GM12878 (cell line): Measurements from ENCODE around the gene CBFA2T3. TPM values are rescaled to one million over a fixed set of nuclear protein-coding genes. Genes with fewer than 3 reads are reported as not detected.
"Not testable (repeated sequence)": the region's sequence is repeated elsewhere in the genome, so short reads cannot be mapped to it uniquely, and the experiment has no call there.

Experiments
- ATAC-seq: fragments of 200-7000 bp; cut with Tn5 transposase; 3 replicates; pipeline ENCODE4 v1.9.1; 2020; ENCODE audit warnings: mild to moderate bottlenecking, moderate library complexity
- BruUV-seq: library from RNA; stranded (reverse); fragments of 400-500 nt; replicated peaks from 2 replicates; lab custom pipeline; 2021; lab: Mats Ljungman, UMichigan
- CTCF ChIA-PET: fragments of 300-600 bp; sonication (Branson Sonifier 250); formaldehyde crosslinking; extraction: SDS; loops from one replicate; lab custom pipeline; 2021; ENCODE audit warnings: inconsistent platforms; lab: Yijun Ruan, JAX
- POLR2A ChIA-PET: fragments of 350-600 bp; formaldehyde crosslinking; extraction: SDS; loops from one replicate; lab custom pipeline; 2021; ENCODE audit warnings: inconsistent platforms; lab: Charles Lee
- RAD21 ChIA-PET: fragments of 300-600 bp; sonication (Branson Sonifier 250); formaldehyde crosslinking; loops from one replicate; lab custom pipeline; 2023; ENCODE audit warnings: antibody characterized with exemption; ENCODE audit not compliant: unreplicated experiment; lab: Charles Lee
- SMC1A ChIA-PET: fragments of 300-600 bp; sonication (Branson Sonifier 250); formaldehyde crosslinking; loops from one replicate; lab custom pipeline; 2023; ENCODE audit not compliant: unreplicated experiment, uncharacterized antibody; lab: Charles Lee
- DNase-seq: peaks from one replicate; pipeline ENCODE4 v3.0.0-alpha.2; 2011; ENCODE audit warnings: low read depth, low spot score
- FAIRE-seq: peaks from 3 replicates; lab custom pipeline; 2011; peaks lifted over from hg19 to GRCh38; lab: Jason Lieb, UNC
- H2AFZ ChIP-seq: 2 replicates; pipeline ENCODE4 v1.6.0; 2011; ENCODE audit warnings: low read depth, low read length, control low read depth; ENCODE audit not compliant: control insufficient read depth
- H3K27ac ChIP-seq: 2 replicates; pipeline ENCODE4 v1.5.1; 2011; ENCODE audit warnings: control low read depth; ENCODE audit not compliant: control insufficient read depth, insufficient read depth
- H3K27me3 ChIP-seq, 2 experiments: replicated peaks in 1 of 2; 2 replicates each; pipeline versions ENCODE4 v1.6.0 to v1.6.1; 2011; ENCODE audit warnings: low read length in 1 of 2; ENCODE audit not compliant: control insufficient read depth in 2 of 2, insufficient read depth in 2 of 2
- H3K36me3 ChIP-seq, 2 experiments: 2 replicates each; pipeline ENCODE4 v1.5.1; 2011; ENCODE audit warnings: low read length in 1 of 2; ENCODE audit not compliant: control insufficient read depth in 2 of 2, insufficient read depth in 2 of 2
- H3K4me1 ChIP-seq: 2 replicates; pipeline ENCODE4 v1.6.1; 2011; ENCODE audit warnings: mild to moderate bottlenecking, low read length, moderate library complexity, mixed read lengths; ENCODE audit not compliant: control insufficient read depth, insufficient read depth
- H3K4me2 ChIP-seq: 2 replicates; pipeline ENCODE4 v1.6.0; 2011; ENCODE audit warnings: control low read depth; ENCODE audit not compliant: control insufficient read depth, insufficient read depth
- H3K4me3 ChIP-seq: fragments of 200-600 bp; sonication (generic); 2 replicates; pipeline ENCODE4 v1.5.1; 2016
- H3K79me2 ChIP-seq: 2 replicates; pipeline ENCODE4 v1.6.0; 2011; ENCODE audit warnings: low read length; ENCODE audit not compliant: control insufficient read depth, insufficient read depth
- H3K9ac ChIP-seq: 2 replicates; pipeline ENCODE4 v1.8.0; 2011; ENCODE audit warnings: low read length, control low read depth, mixed read lengths; ENCODE audit not compliant: control insufficient read depth, insufficient read depth
- H3K9me3 ChIP-seq: replicated peaks from 3 replicates; pipeline ENCODE4 v1.5.1; 2011; ENCODE audit warnings: mild to moderate bottlenecking, low read length; ENCODE audit not compliant: control insufficient read depth, insufficient read depth
- H4K20me1 ChIP-seq: 2 replicates; pipeline ENCODE4 v1.6.0; 2011; ENCODE audit not compliant: control insufficient read depth, insufficient read depth
- ATF2 ChIP-seq: IDR thresholded peaks from 2 replicates; pipeline ENCODE4 v1.6.1; 2012; ENCODE audit warnings: low read length, inconsistent platforms
- BHLHE40 ChIP-seq, 2 experiments: fragments of 450-650 bp in 1 of 2; IDR thresholded peaks; 2 replicates each; pipeline ENCODE4 v1.6.1; 2011 to 2017; ENCODE audit warnings: low read depth in 2 of 2, borderline replicate concordance in 1 of 2, improper control_type of control experiment in 1 of 2, low read length in 1 of 2, mild to moderate bottlenecking in 1 of 2
- BRCA1 ChIP-seq: IDR thresholded peaks from 2 replicates; pipeline ENCODE4 v1.6.1; 2011; ENCODE audit warnings: low read depth, low read length, improper control_type of control experiment
- CHD4 ChIP-seq: fragments of 200-600 bp; sonication (generic); IDR thresholded peaks from 2 replicates; pipeline ENCODE4 v1.6.1; 2016; ENCODE audit warnings: mild to moderate bottlenecking
- HDGF ChIP-seq: fragments of 450-650 bp; IDR thresholded peaks from 2 replicates; pipeline ENCODE4 v1.6.1; 2016; ENCODE audit warnings: antibody characterized with exemption
- MTA2 ChIP-seq: fragments of 450-650 bp; IDR thresholded peaks from 2 replicates; pipeline ENCODE4 v1.6.1; 2016; ENCODE audit warnings: low read depth, mild to moderate bottlenecking, moderate library complexity
- MXI1 ChIP-seq: fragments of 150-350 bp; IDR thresholded peaks from 2 replicates; pipeline ENCODE4 v1.6.1; 2011; ENCODE audit warnings: low read depth, mild to moderate bottlenecking, inconsistent platforms, low read length, improper control_type of control experiment
- NBN ChIP-seq: fragments of 450-650 bp; IDR thresholded peaks from 2 replicates; pipeline ENCODE4 v1.6.1; 2016
- RBBP5 ChIP-seq: fragments of 200-600 bp; sonication (generic); conservative IDR thresholded peaks from 2 replicates; pipeline ENCODE4 v1.6.1; 2016
- RFX5 ChIP-seq: IDR thresholded peaks from 2 replicates; pipeline ENCODE4 v1.6.1; 2011; ENCODE audit warnings: low read depth, low read length, improper control_type of control experiment
- SUZ12 ChIP-seq: fragments of 200-600 bp; sonication (generic); IDR thresholded peaks from one replicate; pipeline ENCODE4 v1.6.1; 2018; ENCODE audit warnings: antibody characterized with exemption, mild to moderate bottlenecking; ENCODE audit not compliant: unreplicated experiment
- TAF1 ChIP-seq: IDR thresholded peaks from 2 replicates; pipeline ENCODE4 v1.6.1; 2011; ENCODE audit warnings: mild to moderate bottlenecking, low read depth, low read length, borderline replicate concordance
- TBL1XR1 ChIP-seq: IDR thresholded peaks from 2 replicates; pipeline ENCODE4 v1.6.1; 2012; ENCODE audit warnings: low read depth, low read length, improper control_type of control experiment
- ZSCAN29 ChIP-seq: fragments of 450-650 bp; IDR thresholded peaks from 2 replicates; pipeline ENCODE4 v1.6.1; 2017; ENCODE audit warnings: mild to moderate bottlenecking, moderate library complexity
- WGBS: methylation state at CpG from one replicate; pipeline ENCODE4 v1.1.6; 2016; ENCODE audit warnings: low lambda C conversion rate; ENCODE audit not compliant: insufficient replicate concordance, insufficient coverage; ENCODE audit errors: missing lambda C conversion rate; 5-methylcytosine and 5-hydroxymethylcytosine counted together
- in situ Hi-C: fragments of 300-500 bp; cut with MboI; formaldehyde crosslinking; loops from 9 replicates; pipeline ENCODE4 v1.14.3; 2018; ENCODE audit warnings: mixed read lengths
- intact Hi-C: fragments of 100-400 bp; cut with micrococcal nuclease; formaldehyde crosslinking; loops from one replicate; pipeline ENCODE4 v1.14.2; 2022; ENCODE audit not compliant: unreplicated experiment
- polyA plus RNA-seq, 11 experiments: library from polyadenylated mRNA; depleted of rRNA in 4 of 11; unstranded in 6 of 11; stranded (reverse) in 5 of 11; fragments of >200 nt; fragmentation: Nextera tagmentation in 4 of 11; fragmentation: Illumina TruSeq in 1 of 11; extraction: Ambion mirVana in 4 of 11; extraction: Trizol in 1 of 11; gene quantifications; 1 replicate in 1 of 11; 2 replicates in 10 of 11; pipeline versions ENCODE4 v1.2.1 to v1.2.3, GENCODE V29; 2011 to 2016; ENCODE audit warnings: inconsistent platforms in 2 of 11, missing spikeins in 2 of 11, low read depth in 1 of 11
- total RNA-seq, 4 experiments: library from RNA; depleted of rRNA in 3 of 4; stranded (reverse); fragments of >200 nt in 3 of 4; fragmentation: Illumina TruSeq in 1 of 4; extraction: Trizol in 1 of 4; gene quantifications; 2 replicates each; pipeline versions ENCODE4 v1.2.1 to v1.2.3, GENCODE V29; 2013 to 2021

CBFA2T3 gene
- total and polyA plus RNA-seq, 10 of the 15 experiments (the other 5 are each of a cell fraction or from before 2014, with no cell fraction given) = 0.69 to 42.6 (median 4.5) TPM

GRCh38 chr16:88894681-88895300 is 82.2 kb downstream of the CBFA2T3 start:
- ATAC-seq (no peak), FAIRE-seq (no peak), DNase-seq (no peak)
- ChIA-PET POLR2A (no interaction called here), SMC1A (no interaction called here), RAD21 (no interaction called here), CTCF (no interaction called here)
- H4K20me1 ChIP-seq = no peaks in the 10 kb centered on the region
- no peak overlapping the region for H2AFZ ChIP-seq
- no peak overlapping the region for H3K9ac ChIP-seq
- in situ Hi-C loops = no loop called here
- intact Hi-C loops = no loop called here
- TF ChIP-seq SUZ12 (no peak), MTA2 (no peak), ATF2 (no peak), BHLHE40 (IDR thresholded peaks at IDR 0.05; ENCODE audit: borderline replicate concordance in 1 of 2, low read depth in 2 of 2, low read length in 1 of 2) (no peak), BRCA1 (no peak), RBBP5 (no peak), TAF1 (no peak), MXI1 (no peak), ZSCAN29 (no peak), TBL1XR1 (no peak), HDGF (no peak), NBN (no peak), CHD4 (no peak), RFX5 (no peak)
- no peak overlapping the region for H3K4me2 ChIP-seq
- no peaks in the 10 kb centered on the region for H3K9me3 ChIP-seq
- H3K27ac ChIP-seq = no peak overlapping the region
- H3K4me1 ChIP-seq = no peaks in the 10 kb centered on the region
- no peaks in the 10 kb centered on the region for H3K27me3 ChIP-seq
- H3K36me3 ChIP-seq = peaks cover 1 to 4% of the 10 kb centered on the region in 2 experiments; a peak in 3 of 4 replicates
- 59% methylated on average over 21 of the region's 21 CpGs for WGBS
- H3K4me3 ChIP-seq = no peak overlapping the region
- BruUV-seq = no TSS peak
- H3K79me2 ChIP-seq = no peaks in the 10 kb centered on the region

DNA sequence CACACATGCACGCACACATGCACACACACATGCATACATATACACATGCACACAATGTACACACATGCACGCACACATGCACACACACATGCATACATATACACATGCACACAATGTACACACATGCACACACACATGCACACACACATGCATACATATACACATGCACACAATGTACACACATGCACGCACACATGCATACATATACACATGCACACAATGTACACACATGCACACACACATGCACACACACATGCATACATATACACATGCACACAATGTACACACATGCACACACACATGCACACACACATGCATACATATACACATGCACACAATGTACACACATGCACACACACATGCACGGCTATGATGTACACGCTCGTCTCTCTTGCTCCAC is 82.7 kb downstream of the CBFA2T3 start:
- intact Hi-C loops, SMC1A ChIA-PET, H3K9ac ChIP-seq, POLR2A ChIA-PET, H3K9me3 ChIP-seq, H3K27ac ChIP-seq, ATAC-seq, DNase-seq, H3K4me2 ChIP-seq, in situ Hi-C loops, FAIRE-seq, H3K4me1 ChIP-seq, H2AFZ ChIP-seq, H3K27me3 ChIP-seq, CTCF ChIA-PET, H3K4me3 ChIP-seq, H3K79me2 ChIP-seq, H4K20me1 ChIP-seq, BruUV-seq, H3K36me3 ChIP-seq, RAD21 ChIA-PET: not testable (repeated sequence)
- 100% methylated on average over 5 of the region's 6 CpGs for WGBS
